HepG2 (cell line): Measurements from ENCODE around the gene COASY. TPM values are rescaled to one million over a fixed set of nuclear protein-coding genes. Genes with fewer than 3 reads are reported as not detected.
A peak's percentile ranks its signal among the peaks of the same experiment; 100 is the strongest.

Experiments used
- FOXO1 ChIP-seq: sonication (generic); formaldehyde crosslinking; IDR thresholded peaks from 2 replicates; pipeline ENCODE4 v1.4.0; 2020; ENCODE audit warnings: missing genetic modification reagents
- HIVEP1 ChIP-seq: sonication (generic); formaldehyde crosslinking; IDR thresholded peaks from 2 replicates; pipeline ENCODE4 v1.4.0; 2020; ENCODE audit warnings: mild to moderate bottlenecking, missing genetic modification reagents
- KDM6A ChIP-seq: IDR thresholded peaks from 2 replicates; pipeline ENCODE4 v1.6.1; 2016; ENCODE audit warnings: low read depth
- MTA3 ChIP-seq: sonication (generic); formaldehyde crosslinking; IDR thresholded peaks from 2 replicates; pipeline ENCODE4 v1.4.0; 2020; ENCODE audit warnings: missing genetic modification reagents
- PAWR ChIP-seq: sonication (generic); formaldehyde crosslinking; IDR thresholded peaks from 2 replicates; pipeline ENCODE4 v1.4.0; 2020; ENCODE audit warnings: missing genetic modification reagents, mild to moderate bottlenecking, borderline replicate concordance
- PITX1 ChIP-seq: sonication (generic); formaldehyde crosslinking; IDR thresholded peaks from 2 replicates; pipeline ENCODE4 v1.5.1; 2020; ENCODE audit warnings: mild to moderate bottlenecking, missing genetic modification reagents
- RFX5 ChIP-seq: IDR thresholded peaks from 2 replicates; pipeline ENCODE4 v1.6.1; 2011; ENCODE audit warnings: low read depth, low read length, improper control_type of control experiment
- SIN3A ChIP-seq: IDR thresholded peaks from 2 replicates; pipeline ENCODE4 v1.6.1; 2011; ENCODE audit warnings: low read depth, mild to moderate bottlenecking, control low read depth, low read length, borderline replicate concordance
- SP2 ChIP-seq: sonication (generic); formaldehyde crosslinking; IDR thresholded peaks from 2 replicates; pipeline ENCODE4 v1.5.1; 2020; ENCODE audit warnings: mild to moderate bottlenecking, missing genetic modification reagents
- SUZ12 ChIP-seq: fragments of 150-350 bp; IDR thresholded peaks from 2 replicates; pipeline ENCODE4 v1.6.1; 2014; ENCODE audit warnings: low read depth, low read length
- TCF12 ChIP-seq, 2 experiments: fragments of 450-650 bp in 1 of 2; sonication (generic) in 1 of 2; formaldehyde crosslinking in 1 of 2; IDR thresholded peaks; 2 replicates each; pipeline versions ENCODE4 v1.6.1 to v1.8.0; 2017 to 2022; ENCODE audit warnings: antibody characterized with exemption in 1 of 2, mild to moderate bottlenecking in 1 of 2, missing genetic modification reagents in 1 of 2, moderate library complexity in 1 of 2
- TOE1 ChIP-seq: sonication (generic); formaldehyde crosslinking; IDR thresholded peaks from 2 replicates; pipeline ENCODE4 v1.4.0; 2020; ENCODE audit warnings: mild to moderate bottlenecking, missing genetic modification reagents
- ZFP36 ChIP-seq: fragments of 150-350 bp; IDR thresholded peaks from 2 replicates; pipeline ENCODE4 v1.6.1; 2018; ENCODE audit warnings: borderline replicate concordance, low read length, low read depth; ENCODE audit not compliant: partially characterized antibody
- ZNF234 ChIP-seq: sonication (generic); formaldehyde crosslinking; conservative IDR thresholded peaks from 2 replicates; pipeline ENCODE4 v1.5.1; 2020; ENCODE audit warnings: mild to moderate bottlenecking, missing genetic modification reagents
- ZNF34 ChIP-seq: sonication (generic); formaldehyde crosslinking; IDR thresholded peaks from 2 replicates; pipeline ENCODE4 v1.4.0; 2020; ENCODE audit warnings: mild to moderate bottlenecking, missing genetic modification reagents, borderline replicate concordance
- ZNF468 ChIP-seq: sonication (generic); formaldehyde crosslinking; IDR thresholded peaks from 2 replicates; pipeline ENCODE4 v1.8.0; 2022; ENCODE audit warnings: mild to moderate bottlenecking, moderate library complexity, missing genetic modification reagents
- ZNF563 ChIP-seq: sonication (generic); formaldehyde crosslinking; IDR thresholded peaks from 2 replicates; pipeline ENCODE4 v1.8.0; 2022; ENCODE audit warnings: mild to moderate bottlenecking, moderate library complexity, missing genetic modification reagents
- ZNF724P ChIP-seq: sonication (generic); formaldehyde crosslinking; IDR thresholded peaks from 2 replicates; pipeline ENCODE4 v1.8.0; 2022; ENCODE audit warnings: missing genetic modification reagents, borderline replicate concordance
- polyA plus RNA-seq, 8 experiments: library from polyadenylated mRNA; depleted of rRNA in 3 of 8; stranded (reverse) in 7 of 8; unstranded in 1 of 8; fragments of >200 nt; fragmentation: Illumina TruSeq in 4 of 8; extraction: Trizol in 4 of 8; gene quantifications; 2 replicates each; pipeline versions ENCODE4 v1.2.1 to v1.2.3, GENCODE V29; 2011 to 2016; ENCODE audit warnings: low read depth in 4 of 8, missing spikeins in 1 of 8, mixed read lengths in 1 of 8; ENCODE audit not compliant: insufficient read depth in 1 of 8
- total RNA-seq, 5 experiments: library from RNA; depleted of rRNA; stranded (reverse); fragments of >200 nt; fragmentation: Illumina TruSeq; extraction: Trizol; gene quantifications; 2 replicates each; pipeline ENCODE4 v1.2.3, GENCODE V29; 2016; ENCODE audit warnings: low read depth in 1 of 5
- TF ChIP-seq, protein P1 (sequence below): sonication (generic); formaldehyde crosslinking; IDR thresholded peaks from 2 replicates; pipeline ENCODE4 v1.8.0; 2022; ENCODE audit warnings: missing genetic modification reagents, mild to moderate bottlenecking, moderate library complexity, borderline replicate concordance
- TF ChIP-seq, protein P2 (sequence below): sonication (generic); formaldehyde crosslinking; IDR thresholded peaks from 2 replicates; pipeline ENCODE4 v1.4.0; 2020; ENCODE audit warnings: missing genetic modification reagents
- TF ChIP-seq, protein P3 (sequence below): sonication (generic); formaldehyde crosslinking; IDR thresholded peaks from 2 replicates; pipeline ENCODE4 v1.4.0; 2020; ENCODE audit warnings: missing genetic modification reagents, borderline replicate concordance
- TF ChIP-seq, protein P4 (sequence below): IDR thresholded peaks from 2 replicates; pipeline ENCODE4 v1.6.1; 2016; ENCODE audit warnings: missing genetic modification reagents, missing compliant biosample characterization

COASY gene
- total and polyA plus RNA-seq, 2 of the 13 experiments (the other 11 are each of a cell fraction or from before 2014, with no cell fraction given), result 90.7 to 125 TPM

DNA sequence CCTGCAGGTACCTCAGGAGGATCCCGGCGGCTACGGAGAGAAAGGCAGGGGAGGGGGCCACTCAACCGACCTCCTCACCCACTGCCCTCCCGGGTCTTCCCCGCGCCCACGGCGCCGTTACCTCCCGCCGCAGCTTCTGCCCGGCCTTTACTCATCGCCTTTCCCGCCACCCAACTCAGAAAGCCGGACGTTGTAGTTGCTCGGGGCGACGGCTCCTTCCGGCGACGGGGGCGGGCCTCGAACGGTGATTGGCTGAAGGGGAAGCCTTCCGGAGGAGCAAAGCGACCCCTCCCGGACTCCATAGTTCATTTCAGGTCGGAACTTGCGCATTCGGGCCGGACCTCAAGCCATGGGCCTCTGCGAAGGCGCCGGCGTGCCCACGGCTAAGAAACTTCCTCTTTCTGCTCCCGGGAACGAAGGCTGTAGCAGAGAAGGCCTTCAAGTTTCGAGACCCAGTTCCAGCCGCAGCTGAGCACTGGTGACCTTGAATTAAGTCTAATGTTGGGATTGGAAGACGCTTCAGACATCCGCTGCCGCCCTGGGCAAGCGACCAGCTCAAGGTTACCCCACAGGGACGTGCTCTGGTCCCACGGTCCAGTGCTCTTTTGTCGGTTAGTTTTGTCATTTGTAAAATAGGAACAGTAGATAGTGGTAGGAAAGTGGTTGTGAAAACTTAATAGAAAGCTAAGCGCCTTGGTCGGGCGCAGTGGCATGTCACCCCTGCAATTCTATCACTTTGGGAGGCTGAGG is 15.8 kb downstream of the COASY start, which contains the start of gene PSMC3IP (continued):
- TF ChIP-seq ZNF563 (CRISPR knock-in tag), result peak; percentile 75
- no peak for TF ChIP-seq ZNF34 (CRISPR knock-in tag)
- no peak for TF ChIP-seq MTA3
- TF ChIP-seq, protein P1, sequence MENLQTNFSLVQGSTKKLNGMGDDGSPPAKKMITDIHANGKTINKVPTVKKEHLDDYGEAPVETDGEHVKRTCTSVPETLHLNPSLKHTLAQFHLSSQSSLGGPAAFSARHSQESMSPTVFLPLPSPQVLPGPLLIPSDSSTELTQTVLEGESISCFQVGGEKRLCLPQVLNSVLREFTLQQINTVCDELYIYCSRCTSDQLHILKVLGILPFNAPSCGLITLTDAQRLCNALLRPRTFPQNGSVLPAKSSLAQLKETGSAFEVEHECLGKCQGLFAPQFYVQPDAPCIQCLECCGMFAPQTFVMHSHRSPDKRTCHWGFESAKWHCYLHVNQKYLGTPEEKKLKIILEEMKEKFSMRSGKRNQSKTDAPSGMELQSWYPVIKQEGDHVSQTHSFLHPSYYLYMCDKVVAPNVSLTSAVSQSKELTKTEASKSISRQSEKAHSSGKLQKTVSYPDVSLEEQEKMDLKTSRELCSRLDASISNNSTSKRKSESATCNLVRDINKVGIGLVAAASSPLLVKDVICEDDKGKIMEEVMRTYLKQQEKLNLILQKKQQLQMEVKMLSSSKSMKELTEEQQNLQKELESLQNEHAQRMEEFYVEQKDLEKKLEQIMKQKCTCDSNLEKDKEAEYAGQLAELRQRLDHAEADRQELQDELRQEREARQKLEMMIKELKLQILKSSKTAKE, result no peak
- TF ChIP-seq, protein P2, sequence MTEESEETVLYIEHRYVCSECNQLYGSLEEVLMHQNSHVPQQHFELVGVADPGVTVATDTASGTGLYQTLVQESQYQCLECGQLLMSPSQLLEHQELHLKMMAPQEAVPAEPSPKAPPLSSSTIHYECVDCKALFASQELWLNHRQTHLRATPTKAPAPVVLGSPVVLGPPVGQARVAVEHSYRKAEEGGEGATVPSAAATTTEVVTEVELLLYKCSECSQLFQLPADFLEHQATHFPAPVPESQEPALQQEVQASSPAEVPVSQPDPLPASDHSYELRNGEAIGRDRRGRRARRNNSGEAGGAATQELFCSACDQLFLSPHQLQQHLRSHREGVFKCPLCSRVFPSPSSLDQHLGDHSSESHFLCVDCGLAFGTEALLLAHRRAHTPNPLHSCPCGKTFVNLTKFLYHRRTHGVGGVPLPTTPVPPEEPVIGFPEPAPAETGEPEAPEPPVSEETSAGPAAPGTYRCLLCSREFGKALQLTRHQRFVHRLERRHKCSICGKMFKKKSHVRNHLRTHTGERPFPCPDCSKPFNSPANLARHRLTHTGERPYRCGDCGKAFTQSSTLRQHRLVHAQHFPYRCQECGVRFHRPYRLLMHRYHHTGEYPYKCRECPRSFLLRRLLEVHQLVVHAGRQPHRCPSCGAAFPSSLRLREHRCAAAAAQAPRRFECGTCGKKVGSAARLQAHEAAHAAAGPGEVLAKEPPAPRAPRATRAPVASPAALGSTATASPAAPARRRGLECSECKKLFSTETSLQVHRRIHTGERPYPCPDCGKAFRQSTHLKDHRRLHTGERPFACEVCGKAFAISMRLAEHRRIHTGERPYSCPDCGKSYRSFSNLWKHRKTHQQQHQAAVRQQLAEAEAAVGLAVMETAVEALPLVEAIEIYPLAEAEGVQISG (CRISPR knock-in tag), result peak; percentile 86
- TF ChIP-seq RFX5, result 0 out of 2 replicates have a peak, but pooled peaks have one; percentile 20
- TF ChIP-seq SIN3A, result peak; percentile 98
- no peak for TF ChIP-seq TOE1
- TF ChIP-seq PAWR, result peak; percentile 67; the same call in 1 of the 2 replicates
- TF ChIP-seq ZNF468 (CRISPR knock-in tag), result no peak
- TF ChIP-seq FOXO1 (CRISPR knock-in tag), result peak; percentile 38; the same call in 1 of the 2 replicates
- TF ChIP-seq ZNF234 (CRISPR knock-in tag), result no peak
- TF ChIP-seq, protein P3, sequence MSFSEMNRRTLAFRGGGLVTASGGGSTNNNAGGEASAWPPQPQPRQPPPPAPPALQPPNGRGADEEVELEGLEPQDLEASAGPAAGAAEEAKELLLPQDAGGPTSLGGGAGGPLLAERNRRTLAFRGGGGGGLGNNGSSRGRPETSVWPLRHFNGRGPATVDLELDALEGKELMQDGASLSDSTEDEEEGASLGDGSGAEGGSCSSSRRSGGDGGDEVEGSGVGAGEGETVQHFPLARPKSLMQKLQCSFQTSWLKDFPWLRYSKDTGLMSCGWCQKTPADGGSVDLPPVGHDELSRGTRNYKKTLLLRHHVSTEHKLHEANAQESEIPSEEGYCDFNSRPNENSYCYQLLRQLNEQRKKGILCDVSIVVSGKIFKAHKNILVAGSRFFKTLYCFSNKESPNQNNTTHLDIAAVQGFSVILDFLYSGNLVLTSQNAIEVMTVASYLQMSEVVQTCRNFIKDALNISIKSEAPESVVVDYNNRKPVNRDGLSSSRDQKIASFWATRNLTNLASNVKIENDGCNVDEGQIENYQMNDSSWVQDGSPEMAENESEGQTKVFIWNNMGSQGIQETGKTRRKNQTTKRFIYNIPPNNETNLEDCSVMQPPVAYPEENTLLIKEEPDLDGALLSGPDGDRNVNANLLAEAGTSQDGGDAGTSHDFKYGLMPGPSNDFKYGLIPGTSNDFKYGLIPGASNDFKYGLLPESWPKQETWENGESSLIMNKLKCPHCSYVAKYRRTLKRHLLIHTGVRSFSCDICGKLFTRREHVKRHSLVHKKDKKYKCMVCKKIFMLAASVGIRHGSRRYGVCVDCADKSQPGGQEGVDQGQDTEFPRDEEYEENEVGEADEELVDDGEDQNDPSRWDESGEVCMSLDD, result no peak
- TF ChIP-seq SUZ12, result no peak
- no peak for TF ChIP-seq KDM6A (CRISPR knock-in tag)
- TF ChIP-seq HIVEP1, result peak; percentile 60; the same call in 1 of the 2 replicates
- TF ChIP-seq, protein P4, sequence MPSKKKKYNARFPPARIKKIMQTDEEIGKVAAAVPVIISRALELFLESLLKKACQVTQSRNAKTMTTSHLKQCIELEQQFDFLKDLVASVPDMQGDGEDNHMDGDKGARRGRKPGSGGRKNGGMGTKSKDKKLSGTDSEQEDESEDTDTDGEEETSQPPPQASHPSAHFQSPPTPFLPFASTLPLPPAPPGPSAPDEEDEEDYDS (CRISPR knock-in tag), result peak; percentile 74; the same call in 1 of the 2 replicates
- peak; percentile 37; the same call in 1 of the 2 replicates for TF ChIP-seq PITX1 (CRISPR knock-in tag)
- no peak for TF ChIP-seq TCF12 (IDR thresholded peaks at IDR 0.05)
- peak; percentile 66; the same call in 1 of the 2 replicates for TF ChIP-seq TCF12 (CRISPR knock-in tag; IDR thresholded peaks at IDR 0.05)
- TF ChIP-seq ZNF724P, result no peak
- no peak for TF ChIP-seq ZFP36
- peak; percentile 92 for TF ChIP-seq SP2 (CRISPR knock-in tag)
